ENCODE results near the gene HTRA3. TPM values are rescaled to one million over a fixed set of nuclear protein-coding genes. Genes with fewer than 3 reads are reported as not detected.

HTRA3 gene
- total RNA-seq, 2 experiments from 2014 or later: not detected

- H3K27ac Mint-ChIP-seq: no peak overlapping the region
- Histone ChIP-seq H3K27ac (ENCODE audit: low read depth in 1 of 2, low read length in 2 of 2) (no peak overlapping the region), H3K27me3 (ENCODE audit: control insufficient read depth in 1 of 2, insufficient read depth in 2 of 2, low read length in 2 of 2) (no peaks in the 10 kb centered on the region), H3K4me1 (ENCODE audit: insufficient read depth, low read length) (peaks cover 14% of the 10 kb centered on the region), H3K9me3 (ENCODE audit: control insufficient read depth in 1 of 2, insufficient read depth in 1 of 2, low read length in 2 of 2) (no peaks in the 10 kb centered on the region), H3K4me3 (ENCODE audit: low read length) (no peak overlapping the region), H3K36me3 (ENCODE audit: insufficient read depth, low read length) (peaks cover 56% of the 10 kb centered on the region)
- DNase-seq (no peak), ATAC-seq (ENCODE audit: poor library complexity) (no peak)
- no peak overlapping the region for H3K4me3 Mint-ChIP-seq
- peaks cover 20% of the 10 kb centered on the region for H3K36me3 Mint-ChIP-seq (ENCODE audit: low read depth)
- intact Hi-C loops (cut with DNase I, micrococcal nuclease): no loop called here
- POLR2A ChIA-PET: no interaction called here
- no peaks in the 10 kb centered on the region for H3K4me1 Mint-ChIP-seq (ENCODE audit: low read depth)
- H3K27me3 Mint-ChIP-seq: no peaks in the 10 kb centered on the region
- CTCF ChIA-PET: no interaction called here
- TF ChIP-seq CTCF (IDR thresholded peaks at IDR 0.05): no peak
- H3K9me3 Mint-ChIP-seq: peaks cover 2% of the 10 kb centered on the region
Observed at GRCh38 chr4:8236920-8237195, 32.7 kb upstream of the HTRA3 start.

- DNase-seq (peak in 1 of 14 experiments; percentile 2), ATAC-seq (ENCODE audit: poor library complexity) (no peak)
- Mint-ChIP-seq H3K27me3 (no peaks in the 10 kb centered on the region), H3K27ac (no peak overlapping the region), H3K4me1 (ENCODE audit: low read depth) (no peaks in the 10 kb centered on the region), H3K4me3 (no peak overlapping the region), H3K9me3 (peaks cover 2% of the 10 kb centered on the region), H3K36me3 (ENCODE audit: low read depth) (peaks cover 22% of the 10 kb centered on the region)
- no peak for TF ChIP-seq CTCF (IDR thresholded peaks at IDR 0.05)
- H3K27ac ChIP-seq (ENCODE audit: low read depth in 1 of 2, low read length in 2 of 2): no peak overlapping the region
- peaks cover 53% of the 10 kb centered on the region for H3K36me3 ChIP-seq (ENCODE audit: insufficient read depth, low read length)
- H3K27me3 ChIP-seq (ENCODE audit: control insufficient read depth in 1 of 2, insufficient read depth in 2 of 2, low read length in 2 of 2): no peaks in the 10 kb centered on the region
- no peak overlapping the region for H3K4me3 ChIP-seq (ENCODE audit: low read length)
- peaks cover 20% of the 10 kb centered on the region for H3K4me1 ChIP-seq (ENCODE audit: insufficient read depth, low read length)
- H3K9me3 ChIP-seq (ENCODE audit: control insufficient read depth in 1 of 2, insufficient read depth in 1 of 2, low read length in 2 of 2): no peaks in the 10 kb centered on the region
- intact Hi-C loops (cut with DNase I, micrococcal nuclease): no loop called here
- ChIA-PET CTCF (interaction anchor here (1.0 kb wide), 1 partner anchor 61 kb away, joined by 3 read pairs; no protein-coding TSS in a partner anchor), POLR2A (interaction anchor here (1.0 kb wide), 1 partner anchor 8 kb away, joined by 4 read pairs; no protein-coding TSS in a partner anchor)
Observed at GRCh38 chr4:8237256-8237989, 32.1 kb upstream of the HTRA3 start.

GRCh38 chr4:8238036-8238511 is 31.5 kb upstream of the HTRA3 start:
- ATAC-seq (ENCODE audit: poor library complexity) (peak; percentile 58), DNase-seq (peak in 6 of 14 experiments; percentile 16 to 65 (median 46))
- intact Hi-C loops (cut with DNase I, micrococcal nuclease): no loop called here
- no peaks in the 10 kb centered on the region for H3K4me1 Mint-ChIP-seq (ENCODE audit: low read depth)
- H3K27ac Mint-ChIP-seq: no peak overlapping the region
- H3K4me3 Mint-ChIP-seq: no peak overlapping the region
- TF ChIP-seq CTCF (IDR thresholded peaks at IDR 0.05): no peak
- no peaks in the 10 kb centered on the region for H3K27me3 ChIP-seq (ENCODE audit: control insufficient read depth in 1 of 2, insufficient read depth in 2 of 2, low read length in 2 of 2)
- H3K36me3 ChIP-seq (ENCODE audit: insufficient read depth, low read length): peaks cover 48% of the 10 kb centered on the region
- no peaks in the 10 kb centered on the region for H3K9me3 ChIP-seq (ENCODE audit: control insufficient read depth in 1 of 2, insufficient read depth in 1 of 2, low read length in 2 of 2)
- CTCF ChIA-PET: interaction anchor here (1.0 kb wide), 1 partner anchor 61 kb away, joined by 3 read pairs; no protein-coding TSS in a partner anchor
- peaks cover 2% of the 10 kb centered on the region for H3K9me3 Mint-ChIP-seq
- H3K4me3 ChIP-seq (ENCODE audit: low read length): no peak overlapping the region
- H3K4me1 ChIP-seq (ENCODE audit: insufficient read depth, low read length): peaks cover 23% of the 10 kb centered on the region
- H3K36me3 Mint-ChIP-seq (ENCODE audit: low read depth): peaks cover 22% of the 10 kb centered on the region
- H3K27me3 Mint-ChIP-seq: no peaks in the 10 kb centered on the region
- POLR2A ChIA-PET: interaction anchor here (1.0 kb wide), 1 partner anchor 9 kb away, joined by 4 read pairs; no protein-coding TSS in a partner anchor
- H3K27ac ChIP-seq (ENCODE audit: low read depth in 1 of 2, low read length in 2 of 2): no peak overlapping the region
